Common myeloid progenitor, CD34-positive (primary cell): ENCODE data around the gene THAP12.

Source experiments
- CTCF ChIA-PET: fragments of 350-600 bp; sonication (Branson Sonifier 250); formaldehyde crosslinking; loops from one replicate; lab custom pipeline; 2021; ENCODE audit warnings: antibody characterized with exemption; lab: Charles Lee
- POLR2A ChIA-PET: fragments of 350-600 bp; sonication (Branson Sonifier 250); formaldehyde crosslinking; loops from one replicate; lab custom pipeline; 2021; ENCODE audit warnings: antibody characterized with exemption; lab: Charles Lee
- DNase-seq, 3 donors: peaks; one replicate each; pipeline versions ENCODE4 v3.0.0 to v3.0.0-alpha.2; 2013
- H3K27ac ChIP-seq, 2 experiments: 1 replicate in 1 of 2; 2 replicates in 1 of 2; pipeline ENCODE4 v1.7.0; 2013; ENCODE audit warnings: inconsistent platforms in 2 of 2, low read length in 2 of 2, mild to moderate bottlenecking in 2 of 2, low read depth in 1 of 2, moderate library complexity in 1 of 2; ENCODE audit not compliant: severe bottlenecking in 2 of 2, insufficient read depth in 1 of 2, poor library complexity in 1 of 2
- H3K27me3 ChIP-seq, 5 experiments: replicated peaks in 2 of 5; 1 replicate in 3 of 5; 2 replicates in 2 of 5; pipeline versions ENCODE4 v1.6.1 to v1.7.0; 2013; ENCODE audit warnings: low read length in 4 of 5, mild to moderate bottlenecking in 2 of 5, moderate library complexity in 2 of 5, inconsistent platforms in 1 of 5; ENCODE audit not compliant: insufficient read depth in 5 of 5, control insufficient read depth in 4 of 5
- H3K36me3 ChIP-seq, 4 experiments: 1 replicate in 2 of 4; 2 replicates in 2 of 4; pipeline versions ENCODE4 v1.6.1 to v1.7.0; 2013; ENCODE audit warnings: low read length in 3 of 4, control low read depth in 1 of 4, mild to moderate bottlenecking in 1 of 4; ENCODE audit not compliant: control insufficient read depth in 4 of 4, insufficient read depth in 4 of 4
- H3K4me1 ChIP-seq, 4 experiments: 1 replicate in 3 of 4; 2 replicates in 1 of 4; pipeline versions ENCODE4 v1.6.1 to v1.7.1; 2013; ENCODE audit warnings: low read length in 3 of 4, mild to moderate bottlenecking in 3 of 4, control low read depth in 1 of 4, inconsistent platforms in 1 of 4, moderate library complexity in 1 of 4; ENCODE audit not compliant: control insufficient read depth in 4 of 4, insufficient read depth in 4 of 4; ENCODE audit errors: control extremely low read depth in 1 of 4
- H3K4me3 ChIP-seq, 7 experiments: 1 replicate in 4 of 7; 2 replicates in 3 of 7; pipeline versions ENCODE4 v1.5.1 to v1.7.0; 2013; ENCODE audit warnings: mild to moderate bottlenecking in 7 of 7, low read length in 6 of 7, moderate library complexity in 6 of 7, inconsistent platforms in 2 of 7, low read depth in 2 of 7, control low read depth in 1 of 7; ENCODE audit not compliant: insufficient read depth in 4 of 7, control insufficient read depth in 1 of 7; ENCODE audit errors: extremely low read depth in 1 of 7
- H3K9me3 ChIP-seq, 5 experiments: 1 replicate in 4 of 5; 2 replicates in 1 of 5; pipeline versions ENCODE4 v1.6.1 to v1.7.1; 2013; ENCODE audit warnings: low read length in 4 of 5, mild to moderate bottlenecking in 2 of 5, inconsistent platforms in 1 of 5, low read depth in 1 of 5, moderate library complexity in 1 of 5; ENCODE audit not compliant: control insufficient read depth in 4 of 5, insufficient read depth in 2 of 5; ENCODE audit errors: control extremely low read depth in 1 of 5
- WGBS: methylation state at CpG from one replicate; pipeline ENCODE4 v1.1.5; 2013; ENCODE audit not compliant: insufficient coverage; 5-methylcytosine and 5-hydroxymethylcytosine counted together

Gene THAP12

GRCh38 chr11:76329983-76330382 is 50.9 kb downstream of the THAP12 start:
- CTCF ChIA-PET, result interaction anchor here (1.2 to 2.7 kb wide), 3 partner anchors 9 to 12 kb away, joined by 3 to 10 read pairs (median 5); no protein-coding TSS in a partner anchor
- Histone ChIP-seq H3K4me3 (no peak overlapping the region), H3K27ac (no peak overlapping the region), H3K27me3 (no peaks in the 10 kb centered on the region), H3K9me3 (peaks cover 0 to 11% (median 3%) of the 10 kb centered on the region in 5 experiments), H3K36me3 (no peaks in the 10 kb centered on the region), H3K4me1 (peaks cover 0 to 4% (median 1%) of the 10 kb centered on the region in 4 experiments)
- POLR2A ChIA-PET, result no interaction called here
- WGBS, result 100% methylated on average over 2 of the region's 4 CpGs
- no peak for DNase-seq

GRCh38 chr11:76329084-76329648 is 51.8 kb downstream of the THAP12 start:
- H3K9me3 ChIP-seq, result peaks cover 0 to 3% (median 0%) of the 10 kb centered on the region in 5 experiments
- DNase-seq, result no peak
- WGBS, result over 99% methylated on average over 8 of the region's 8 CpGs
- no peaks in the 10 kb centered on the region for H3K27me3 ChIP-seq
- H3K4me3 ChIP-seq, result no peak overlapping the region
- ChIA-PET CTCF (interaction anchor here (0.8 to 2.7 kb wide), 4 partner anchors 9 to 121 kb away, joined by 3 to 10 read pairs (median 4); no protein-coding TSS in a partner anchor), POLR2A (no interaction called here)
- H3K27ac ChIP-seq, result no peak overlapping the region
- peaks cover 0 to 12% (median 5%) of the 10 kb centered on the region in 4 experiments for H3K4me1 ChIP-seq
- no peaks in the 10 kb centered on the region for H3K36me3 ChIP-seq

- Histone ChIP-seq H3K4me3 (no peak overlapping the region), H3K4me1 (peaks cover 0 to 14% (median 6%) of the 10 kb centered on the region in 4 experiments), H3K27ac (no peak overlapping the region), H3K36me3 (no peaks in the 10 kb centered on the region), H3K27me3 (no peaks in the 10 kb centered on the region), H3K9me3 (no peaks in the 10 kb centered on the region)
- CTCF ChIA-PET, result interaction anchor here (1.1 to 1.2 kb wide), 2 partner anchors 13 to 120 kb away, joined by 3 read pairs; no protein-coding TSS in a partner anchor
- DNase-seq, result no peak
- 96% methylated on average over 7 of the region's 9 CpGs for WGBS
- POLR2A ChIA-PET, result interaction anchor here (0.7 kb wide), 1 partner anchor 11 kb away, joined by 3 read pairs; no protein-coding TSS in a partner anchor
Observed at GRCh38 chr11:76327756-76328388, 53.1 kb downstream of the THAP12 start.

GRCh38 chr11:76327202-76327601 is 53.7 kb downstream of the THAP12 start:
- ChIA-PET POLR2A (no interaction called here), CTCF (interaction anchor here (1.1 kb wide), 1 partner anchor 14 kb away, joined by 3 read pairs; no protein-coding TSS in a partner anchor)
- no peak overlapping the region for H3K27ac ChIP-seq
- H3K4me3 ChIP-seq, result no peak overlapping the region
- H3K9me3 ChIP-seq, result no peaks in the 10 kb centered on the region
- peaks cover 0 to 19% (median 10%) of the 10 kb centered on the region in 4 experiments for H3K4me1 ChIP-seq
- WGBS, result 22% methylated on average over 1 of the region's 1 CpG
- no peaks in the 10 kb centered on the region for H3K36me3 ChIP-seq
- H3K27me3 ChIP-seq, result peaks cover 0 to under 1% (median 0%) of the 10 kb centered on the region in 5 experiments
- no peak for DNase-seq

GRCh38 chr11:76325185-76325584 is 55.7 kb downstream of the THAP12 start:
- DNase-seq, result peak in 1 of 3 donors; percentile 33
- ChIA-PET POLR2A (no interaction called here), CTCF (interaction anchor here (1.6 kb wide), 1 partner anchor 117 kb away, joined by 8 read pairs; no protein-coding TSS in a partner anchor)
- Histone ChIP-seq H3K4me1 (peaks cover 0 to 27% (median 17%) of the 10 kb centered on the region in 4 experiments), H3K9me3 (no peaks in the 10 kb centered on the region), H3K4me3 (no peak overlapping the region), H3K27me3 (peaks cover 0 to 10% (median 5%) of the 10 kb centered on the region in 5 experiments), H3K36me3 (no peaks in the 10 kb centered on the region), H3K27ac (no peak overlapping the region)
- WGBS, result 100% methylated on average over 1 of the region's 2 CpGs

- Histone ChIP-seq H3K27ac (no peak overlapping the region), H3K4me1 (peaks cover 0 to 27% (median 17%) of the 10 kb centered on the region in 4 experiments), H3K36me3 (no peaks in the 10 kb centered on the region), H3K27me3 (peaks cover 0 to 12% (median 5%) of the 10 kb centered on the region in 5 experiments), H3K9me3 (no peaks in the 10 kb centered on the region), H3K4me3 (no peak overlapping the region)
- POLR2A ChIA-PET, result interaction anchor here (0.9 kb wide), 1 partner anchor 80 kb away, joined by 3 read pairs; no protein-coding TSS in a partner anchor
- DNase-seq, result no peak
- WGBS, result 96% methylated on average over 5 of the region's 6 CpGs
- CTCF ChIA-PET, result interaction anchor here (1.4 to 1.6 kb wide), 5 partner anchors 115 to 455 kb away, joined by 3 to 8 read pairs (median 4); no protein-coding TSS in a partner anchor
Observed at GRCh38 chr11:76323804-76324203, 57.1 kb downstream of the THAP12 start.
